LNCaP clone FGC (cell line): Measurements from ENCODE around the gene METTL1.

Experiments
- DNase-seq: peaks from one replicate; pipeline ENCODE4 v3.0.0-alpha.2; 2011; ENCODE audit warnings: low read depth
- H3K4me3 ChIP-seq: 2 replicates; pipeline ENCODE4 v1.5.1; 2011; ENCODE audit warnings: mild to moderate bottlenecking, low read depth, low read length, control low read depth
- CTCF ChIP-seq: IDR thresholded peaks from 2 replicates; pipeline ENCODE4 v1.5.1; 2012; ENCODE audit warnings: mild to moderate bottlenecking; ENCODE audit not compliant: control insufficient read depth, insufficient read depth; ENCODE audit errors: extremely low read depth

Gene METTL1

GRCh38 chr12:57730336-57731067, 41.4 kb downstream of the METTL1 start:
- TF ChIP-seq CTCF = no peak
- DNase-seq = no peak
- no peak overlapping the region for H3K4me3 ChIP-seq

GRCh38 chr12:57729321-57729844, 42.5 kb downstream of the METTL1 start:
- no peak for DNase-seq
- no peak for TF ChIP-seq CTCF
- no peak overlapping the region for H3K4me3 ChIP-seq

GRCh38 chr12:57727758-57728395, 44.0 kb downstream of the METTL1 start:
- no peak for TF ChIP-seq CTCF
- DNase-seq = peak; percentile 59
- peak overlapping the region; percentile 53 for H3K4me3 ChIP-seq

GRCh38 chr12:57726884-57727757, 44.8 kb downstream of the METTL1 start:
- peak; percentile 40 for DNase-seq
- TF ChIP-seq CTCF = no peak
- H3K4me3 ChIP-seq = peak overlapping the region; percentile 53

- H3K4me3 ChIP-seq = peak overlapping the region; percentile 53
- DNase-seq = no peak
- peak; percentile 62 for TF ChIP-seq CTCF
Measured at GRCh38 chr12:57726151-57726883, 45.6 kb downstream of the METTL1 start.

- no peak for DNase-seq
- H3K4me3 ChIP-seq = peak overlapping the region; percentile 53
- TF ChIP-seq CTCF = no peak
Measured at GRCh38 chr12:57725851-57726150, 46.1 kb downstream of the METTL1 start.
